Ishikawa (cell line): ENCODE data around the gene NT5DC1.

Experiments
- CEBPB ChIP-seq: IDR thresholded peaks from 2 replicates; pipeline ENCODE4 v1.6.1; 2012
- CREB1 ChIP-seq: IDR thresholded peaks from 2 replicates; pipeline ENCODE4 v1.6.1; 2012; ENCODE audit warnings: low read depth
- EGR1 ChIP-seq: IDR thresholded peaks from 2 replicates; pipeline ENCODE4 v1.6.1; 2012
- EP300 ChIP-seq: IDR thresholded peaks from 2 replicates; pipeline ENCODE4 v1.6.1; 2012; ENCODE audit warnings: borderline replicate concordance
- FOXM1 ChIP-seq: IDR thresholded peaks from 2 replicates; pipeline ENCODE4 v1.6.1; 2012; ENCODE audit warnings: low read depth, borderline replicate concordance
- NFIC ChIP-seq: IDR thresholded peaks from 2 replicates; pipeline ENCODE4 v1.6.1; 2012
- RAD21 ChIP-seq: IDR thresholded peaks from 2 replicates; pipeline ENCODE4 v1.6.1; 2012; ENCODE audit warnings: low read depth
- TAF1 ChIP-seq: IDR thresholded peaks from 2 replicates; pipeline ENCODE4 v1.6.1; 2012; ENCODE audit warnings: low read depth, mild to moderate bottlenecking
- TCF12 ChIP-seq: IDR thresholded peaks from 2 replicates; pipeline ENCODE4 v1.6.1; 2012; ENCODE audit warnings: low read depth
- TEAD4 ChIP-seq: IDR thresholded peaks from 2 replicates; pipeline ENCODE4 v1.6.1; 2012
- YY1 ChIP-seq: IDR thresholded peaks from 2 replicates; pipeline ENCODE4 v1.6.1; 2012; ENCODE audit warnings: low read depth
- ZBTB7A ChIP-seq: IDR thresholded peaks from 2 replicates; pipeline ENCODE4 v1.6.1; 2012; ENCODE audit warnings: low read depth
- TF ChIP-seq, protein P1 (sequence below): IDR thresholded peaks from 2 replicates; pipeline ENCODE4 v1.6.1; 2012
- TF ChIP-seq, protein P2 (sequence below): IDR thresholded peaks from 2 replicates; pipeline ENCODE4 v1.6.1; 2012
- TF ChIP-seq, protein P3 (sequence below): IDR thresholded peaks from 2 replicates; pipeline ENCODE4 v1.6.1; 2012; ENCODE audit warnings: low read depth, mild to moderate bottlenecking

Gene NT5DC1

DNA sequence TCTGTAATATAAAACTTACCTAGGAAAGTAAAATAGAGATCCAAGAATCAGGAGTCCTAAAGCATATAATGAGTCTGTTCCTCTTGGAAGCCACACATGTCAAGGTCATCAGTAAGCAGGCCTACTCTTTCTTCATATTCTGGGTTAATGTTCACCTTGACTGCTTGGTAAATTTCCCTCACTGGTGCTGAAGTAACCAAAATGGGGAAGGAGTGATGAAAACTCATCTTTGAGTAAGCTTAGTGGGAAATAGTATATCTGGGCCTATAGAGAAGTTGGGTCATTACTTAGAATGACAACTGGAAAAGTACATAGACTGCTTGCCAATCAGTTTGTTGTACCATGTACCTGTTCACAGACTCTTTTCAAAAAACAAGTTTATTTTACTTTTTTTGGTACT is 146.6 kb downstream of the NT5DC1 start:
- TF ChIP-seq TCF12 (no peak), YY1 (no peak), ZBTB7A (no peak), TEAD4 (no peak), EGR1 (no peak), EP300 (no peak), TAF1 (no peak), CEBPB (no peak), RAD21 (no peak), CREB1 (no peak), FOXM1 (no peak), NFIC (no peak)
- TF ChIP-seq, protein P1, sequence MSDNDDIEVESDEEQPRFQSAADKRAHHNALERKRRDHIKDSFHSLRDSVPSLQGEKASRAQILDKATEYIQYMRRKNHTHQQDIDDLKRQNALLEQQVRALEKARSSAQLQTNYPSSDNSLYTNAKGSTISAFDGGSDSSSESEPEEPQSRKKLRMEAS, result no peak
- TF ChIP-seq, protein P2, sequence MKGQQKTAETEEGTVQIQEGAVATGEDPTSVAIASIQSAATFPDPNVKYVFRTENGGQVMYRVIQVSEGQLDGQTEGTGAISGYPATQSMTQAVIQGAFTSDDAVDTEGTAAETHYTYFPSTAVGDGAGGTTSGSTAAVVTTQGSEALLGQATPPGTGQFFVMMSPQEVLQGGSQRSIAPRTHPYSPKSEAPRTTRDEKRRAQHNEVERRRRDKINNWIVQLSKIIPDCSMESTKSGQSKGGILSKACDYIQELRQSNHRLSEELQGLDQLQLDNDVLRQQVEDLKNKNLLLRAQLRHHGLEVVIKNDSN, result no peak
- TF ChIP-seq, protein P3, sequence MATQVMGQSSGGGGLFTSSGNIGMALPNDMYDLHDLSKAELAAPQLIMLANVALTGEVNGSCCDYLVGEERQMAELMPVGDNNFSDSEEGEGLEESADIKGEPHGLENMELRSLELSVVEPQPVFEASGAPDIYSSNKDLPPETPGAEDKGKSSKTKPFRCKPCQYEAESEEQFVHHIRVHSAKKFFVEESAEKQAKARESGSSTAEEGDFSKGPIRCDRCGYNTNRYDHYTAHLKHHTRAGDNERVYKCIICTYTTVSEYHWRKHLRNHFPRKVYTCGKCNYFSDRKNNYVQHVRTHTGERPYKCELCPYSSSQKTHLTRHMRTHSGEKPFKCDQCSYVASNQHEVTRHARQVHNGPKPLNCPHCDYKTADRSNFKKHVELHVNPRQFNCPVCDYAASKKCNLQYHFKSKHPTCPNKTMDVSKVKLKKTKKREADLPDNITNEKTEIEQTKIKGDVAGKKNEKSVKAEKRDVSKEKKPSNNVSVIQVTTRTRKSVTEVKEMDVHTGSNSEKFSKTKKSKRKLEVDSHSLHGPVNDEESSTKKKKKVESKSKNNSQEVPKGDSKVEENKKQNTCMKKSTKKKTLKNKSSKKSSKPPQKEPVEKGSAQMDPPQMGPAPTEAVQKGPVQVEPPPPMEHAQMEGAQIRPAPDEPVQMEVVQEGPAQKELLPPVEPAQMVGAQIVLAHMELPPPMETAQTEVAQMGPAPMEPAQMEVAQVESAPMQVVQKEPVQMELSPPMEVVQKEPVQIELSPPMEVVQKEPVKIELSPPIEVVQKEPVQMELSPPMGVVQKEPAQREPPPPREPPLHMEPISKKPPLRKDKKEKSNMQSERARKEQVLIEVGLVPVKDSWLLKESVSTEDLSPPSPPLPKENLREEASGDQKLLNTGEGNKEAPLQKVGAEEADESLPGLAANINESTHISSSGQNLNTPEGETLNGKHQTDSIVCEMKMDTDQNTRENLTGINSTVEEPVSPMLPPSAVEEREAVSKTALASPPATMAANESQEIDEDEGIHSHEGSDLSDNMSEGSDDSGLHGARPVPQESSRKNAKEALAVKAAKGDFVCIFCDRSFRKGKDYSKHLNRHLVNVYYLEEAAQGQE, result no peak

DNA sequence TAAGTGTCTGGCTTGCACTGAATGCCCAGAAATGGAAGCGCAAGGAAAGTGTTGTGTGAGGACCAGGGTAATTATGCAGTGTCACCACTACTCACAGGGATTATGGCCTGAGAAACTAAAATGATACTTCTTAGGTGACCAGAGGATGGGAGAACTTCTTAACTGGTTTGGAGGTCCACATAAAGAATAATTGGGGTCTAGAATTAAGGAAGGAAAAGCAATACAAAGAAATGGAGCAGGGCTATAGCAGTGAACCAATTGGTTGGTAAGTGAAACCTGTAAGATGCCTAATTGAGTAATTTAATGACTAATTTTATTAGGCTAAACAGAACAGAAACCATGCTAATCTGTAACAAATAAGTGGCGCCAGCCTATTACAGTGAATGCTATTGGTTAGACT is 147.9 kb downstream of the NT5DC1 start:
- TF ChIP-seq TAF1, result no peak
- TF ChIP-seq FOXM1, result no peak
- TF ChIP-seq, protein P1, result no peak
- no peak for TF ChIP-seq CREB1
- no peak for TF ChIP-seq EP300
- TF ChIP-seq ZBTB7A, result no peak
- no peak for TF ChIP-seq TEAD4
- no peak for TF ChIP-seq RAD21
- no peak for TF ChIP-seq TCF12
- TF ChIP-seq, protein P3, result no peak
- TF ChIP-seq YY1, result no peak
- no peak for TF ChIP-seq CEBPB
- TF ChIP-seq, protein P2, result no peak
- no peak for TF ChIP-seq EGR1
- no peak for TF ChIP-seq NFIC

DNA sequence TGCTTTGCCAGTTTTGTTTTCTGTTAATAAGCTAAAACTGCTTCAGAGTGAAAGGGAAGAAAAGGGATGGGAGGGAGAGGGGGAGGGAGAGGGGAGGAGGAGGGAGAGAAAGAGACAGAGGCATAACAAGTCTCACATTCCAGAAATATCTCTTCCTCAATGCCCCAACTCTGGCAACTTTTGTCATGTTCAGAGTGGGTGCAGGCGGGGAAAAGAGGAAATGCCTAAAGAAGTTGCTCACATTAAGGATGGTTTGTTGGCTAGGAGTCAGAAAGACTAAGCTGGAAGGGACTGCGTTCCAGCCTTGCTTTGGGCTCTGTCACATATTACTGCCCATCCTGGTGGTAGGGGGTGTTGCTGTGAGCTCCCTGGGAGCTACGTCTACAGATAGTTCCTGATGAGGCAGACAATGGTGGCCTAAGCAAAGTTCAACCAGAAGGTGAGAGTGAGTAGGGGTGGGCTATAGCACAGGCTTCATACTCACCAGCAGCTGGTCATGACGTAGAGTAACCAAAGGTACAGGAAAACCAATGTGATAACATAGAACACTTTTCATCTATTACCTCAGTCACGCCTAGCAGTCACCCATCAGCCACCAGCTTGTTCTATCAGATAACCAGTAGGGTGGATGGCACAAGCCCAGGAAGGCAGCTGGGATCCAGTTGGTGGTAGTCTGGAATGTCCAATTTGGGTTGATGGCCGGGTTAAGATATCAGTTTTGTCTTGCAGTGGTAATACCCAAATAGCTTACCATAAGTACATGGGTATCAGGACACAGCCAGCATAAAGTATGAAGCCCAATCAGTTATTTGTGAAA is 151.1 kb downstream of the NT5DC1 start:
- TF ChIP-seq CREB1 (no peak), RAD21 (no peak)
- TF ChIP-seq, protein P2, result no peak

DNA sequence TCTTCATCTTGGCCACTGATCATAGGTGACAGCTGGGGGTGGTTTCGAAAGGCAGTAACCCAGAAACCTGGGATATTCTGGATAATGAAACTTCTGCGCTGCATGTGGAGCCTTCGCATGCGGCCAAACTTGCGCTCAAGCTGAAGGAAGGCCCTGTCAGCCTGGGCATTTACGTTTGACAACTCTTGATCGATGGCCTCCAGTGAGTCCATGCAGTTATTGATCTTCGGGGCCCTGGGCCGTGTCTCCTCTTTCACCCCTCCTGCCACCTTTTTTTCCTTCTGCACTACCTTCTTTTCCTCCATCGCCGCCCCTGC is 152.5 kb downstream of the NT5DC1 start:
- TF ChIP-seq TAF1 (no peak), ZBTB7A (no peak), EGR1 (no peak), CREB1 (no peak), TCF12 (no peak), FOXM1 (no peak), EP300 (no peak), TEAD4 (no peak), NFIC (no peak), RAD21 (no peak), CEBPB (no peak), YY1 (no peak)
- TF ChIP-seq, protein P3, result no peak
- TF ChIP-seq, protein P1, result no peak
- TF ChIP-seq, protein P2, result no peak
